HG02759 (cell line): ENCODE measurements around the gene NRG3.

Source experiments
- ATAC-seq: cut with Tn5 transposase; IDR thresholded peaks from one replicate; pipeline ENCODE4 v1.9.1; 2021; ENCODE audit warnings: mild to moderate bottlenecking, moderate library complexity; ENCODE audit not compliant: unreplicated experiment

NRG3 gene

DNA sequence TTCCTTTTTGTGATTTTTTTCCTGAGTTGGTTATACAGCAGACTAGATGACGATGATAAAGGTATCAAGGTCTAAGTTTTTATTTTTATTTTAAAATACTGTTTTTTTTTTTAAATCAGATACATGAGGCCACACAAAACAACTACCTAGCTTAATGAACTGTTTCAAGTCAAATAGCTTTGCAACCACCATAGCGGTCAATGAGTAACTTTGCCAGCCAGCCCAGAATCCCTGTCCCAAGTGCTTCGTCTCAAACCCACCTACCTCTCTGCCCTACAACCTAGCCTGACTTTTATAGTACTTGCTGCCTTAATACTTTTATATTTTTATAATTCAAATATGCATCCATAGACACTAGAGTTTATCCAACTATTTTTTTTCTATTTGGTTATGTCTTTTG lies 676.5 kb downstream of the NRG3 start:
- no peak for ATAC-seq

GRCh38 chr10:82552267-82552666 lies 677.3 kb downstream of the NRG3 start:
- no peak for ATAC-seq

- no peak for ATAC-seq
Observed at GRCh38 chr10:82554381-82554780, 679.4 kb downstream of the NRG3 start.

DNA sequence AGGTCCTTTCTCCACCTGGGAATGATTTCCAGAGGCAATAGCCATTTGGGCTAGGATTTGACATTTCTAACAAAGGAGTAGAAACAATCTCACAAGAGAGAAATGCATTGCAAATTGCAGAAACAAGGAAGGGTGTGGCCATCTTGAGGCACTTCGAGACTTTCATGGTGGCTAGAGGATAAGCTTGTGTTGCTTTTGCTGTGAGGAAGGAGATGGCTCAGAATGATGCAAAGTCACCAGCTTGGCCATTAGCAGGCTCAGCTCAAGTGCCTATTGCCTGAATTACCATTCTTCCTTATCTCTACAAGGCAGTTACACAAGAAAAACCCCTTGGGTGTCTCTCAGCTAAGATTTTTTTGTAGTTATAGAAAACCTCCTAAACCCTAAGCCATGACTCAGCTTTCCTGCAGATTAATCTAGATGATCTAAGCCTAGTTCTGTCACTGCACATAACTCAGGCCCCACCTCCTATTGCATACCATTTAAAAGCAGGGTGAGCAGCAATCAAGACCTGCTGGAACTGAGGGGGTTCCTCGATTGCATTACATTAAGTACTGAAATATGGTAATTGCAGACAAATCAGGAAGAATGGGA lies 683.1 kb downstream of the NRG3 start:
- no peak for ATAC-seq

DNA sequence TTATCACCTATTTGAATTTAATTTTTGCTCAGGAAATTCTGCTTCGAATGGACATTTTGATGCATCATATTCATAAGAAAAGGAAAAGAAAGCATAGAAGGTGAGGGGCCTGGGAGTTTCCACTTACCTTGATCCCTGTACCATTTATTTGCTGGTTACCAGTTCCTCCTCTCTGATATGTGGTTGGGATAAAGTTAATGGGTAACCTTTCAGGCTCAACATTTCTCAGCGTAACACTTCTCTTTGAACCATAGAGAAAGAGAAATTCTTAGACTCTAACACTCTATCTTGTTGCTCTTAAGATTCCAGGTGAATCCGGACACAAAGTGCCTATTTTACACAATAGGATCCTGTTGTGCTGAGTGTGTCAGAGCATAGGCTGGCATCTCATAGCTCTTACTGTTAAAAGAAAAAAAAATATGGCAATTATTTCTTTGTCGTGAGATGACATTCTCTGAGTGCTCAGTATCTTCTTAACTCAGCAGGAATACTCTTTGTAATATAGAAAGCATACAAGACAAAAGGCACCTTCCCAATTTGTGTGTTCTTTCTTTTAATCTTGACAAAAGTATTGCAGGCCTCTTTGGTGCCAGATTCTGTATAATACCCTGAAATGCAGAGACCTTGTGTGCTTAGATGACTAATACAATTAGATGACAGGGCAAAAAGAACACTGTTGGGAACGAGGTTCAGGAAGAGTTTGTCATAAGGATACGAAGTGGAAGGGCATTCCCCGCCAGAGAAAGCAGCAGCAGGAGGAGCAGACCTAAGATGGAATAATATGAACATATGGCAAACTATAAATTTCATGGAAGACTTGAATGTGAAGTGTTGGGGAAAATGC lies 689.6 kb downstream of the NRG3 start:
- no peak for ATAC-seq

DNA sequence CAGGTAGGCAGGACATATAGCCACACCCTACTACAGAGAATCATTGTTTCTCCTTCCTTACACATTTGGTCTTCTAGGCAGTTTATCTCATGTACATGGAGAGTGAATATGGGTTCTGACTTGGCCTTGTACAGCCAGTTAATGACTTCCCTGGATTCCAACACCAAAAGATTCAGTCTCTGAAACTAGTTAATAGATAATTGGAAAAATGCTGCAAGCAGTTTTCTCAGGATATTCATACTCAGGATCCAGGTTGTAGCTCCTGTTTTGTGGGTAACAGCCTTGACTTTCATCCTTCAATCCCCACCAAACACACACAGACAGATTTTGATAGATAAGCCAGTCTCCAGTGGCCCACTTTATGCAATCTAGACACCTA lies 690.2 kb downstream of the NRG3 start:
- ATAC-seq: no peak

GRCh38 chr10:82572744-82573143 lies 697.8 kb downstream of the NRG3 start:
- no peak for ATAC-seq

- no peak for ATAC-seq
Observed at GRCh38 chr10:82574081-82574480, 699.1 kb downstream of the NRG3 start.

DNA sequence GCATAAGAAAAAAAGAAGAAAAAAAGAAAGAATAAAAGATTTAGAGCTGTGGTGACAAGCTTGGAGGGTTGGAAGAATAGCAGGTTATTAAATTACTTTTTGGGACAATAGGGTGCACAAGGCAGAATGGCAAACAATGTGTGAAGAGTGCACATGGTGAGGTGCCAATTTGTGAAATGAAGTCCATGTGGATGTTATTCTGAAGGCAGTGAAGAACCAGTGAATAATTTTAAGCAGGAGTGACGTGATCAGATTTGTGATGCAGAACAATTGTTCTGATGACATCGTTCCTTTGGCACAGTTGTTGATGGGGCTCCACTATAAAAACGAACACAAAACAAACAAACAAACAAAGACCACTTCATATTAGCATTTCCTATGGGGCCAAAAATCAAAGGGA lies 700.3 kb downstream of the NRG3 start:
- ATAC-seq: no peak

DNA sequence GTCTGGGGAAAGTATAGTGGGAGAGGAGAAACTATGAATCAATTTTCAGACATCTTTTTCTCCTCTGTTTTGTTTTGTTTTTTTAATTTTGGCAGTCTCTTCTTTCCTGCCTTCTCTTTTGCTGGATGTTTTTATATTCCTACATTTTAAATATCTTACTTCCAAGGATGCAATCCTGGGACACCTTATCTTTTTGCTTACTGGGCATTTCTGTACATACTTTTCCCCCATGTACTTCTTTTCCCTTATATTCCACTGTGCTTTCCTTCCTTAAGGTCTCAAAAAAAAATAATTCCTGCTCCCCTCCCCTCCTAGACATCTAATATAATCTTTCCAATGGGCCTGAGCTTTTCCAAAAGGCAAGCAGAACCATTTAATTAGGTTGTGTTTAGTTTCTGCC lies 701.1 kb downstream of the NRG3 start:
- no peak for ATAC-seq

DNA sequence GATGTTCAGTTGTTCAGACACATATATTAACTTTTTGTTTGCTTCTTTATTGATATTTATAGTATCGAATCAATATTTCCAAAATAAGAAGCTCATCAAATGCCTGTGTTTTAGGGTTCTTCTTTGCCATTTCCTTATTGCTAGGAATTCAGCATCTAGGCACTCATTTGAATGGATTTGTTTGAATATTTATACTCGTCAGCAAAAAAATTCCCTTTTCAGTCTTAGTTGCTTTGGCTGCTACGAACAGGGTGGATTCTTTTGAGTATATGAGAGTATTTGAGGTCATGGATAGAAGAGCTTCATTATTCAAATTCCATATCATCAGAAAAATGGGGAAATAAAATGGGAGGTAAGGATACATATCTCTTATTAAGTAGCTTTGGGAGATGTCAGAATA lies 706.9 kb downstream of the NRG3 start:
- no peak for ATAC-seq

GRCh38 chr10:82591421-82591820 lies 716.4 kb downstream of the NRG3 start:
- no peak for ATAC-seq

DNA sequence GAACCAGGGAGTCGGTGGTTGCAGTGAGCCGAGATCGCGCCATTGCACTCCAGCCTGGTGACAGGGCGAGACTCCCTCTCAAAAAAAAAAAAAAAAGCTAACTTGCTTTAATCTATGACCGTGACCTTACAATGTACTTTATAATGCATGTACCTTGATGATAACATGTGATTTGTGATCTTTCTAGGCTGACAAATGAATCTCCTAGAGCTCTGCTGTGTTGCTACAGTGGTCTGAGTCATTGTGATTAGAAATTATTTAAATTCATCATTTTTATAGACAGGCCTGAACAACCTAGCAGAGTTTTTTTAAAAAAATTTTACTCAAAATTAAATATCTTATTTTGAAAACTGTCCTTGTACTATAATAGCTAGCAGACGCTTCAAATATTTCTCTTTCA lies 722.8 kb downstream of the NRG3 start:
- no peak for ATAC-seq

DNA sequence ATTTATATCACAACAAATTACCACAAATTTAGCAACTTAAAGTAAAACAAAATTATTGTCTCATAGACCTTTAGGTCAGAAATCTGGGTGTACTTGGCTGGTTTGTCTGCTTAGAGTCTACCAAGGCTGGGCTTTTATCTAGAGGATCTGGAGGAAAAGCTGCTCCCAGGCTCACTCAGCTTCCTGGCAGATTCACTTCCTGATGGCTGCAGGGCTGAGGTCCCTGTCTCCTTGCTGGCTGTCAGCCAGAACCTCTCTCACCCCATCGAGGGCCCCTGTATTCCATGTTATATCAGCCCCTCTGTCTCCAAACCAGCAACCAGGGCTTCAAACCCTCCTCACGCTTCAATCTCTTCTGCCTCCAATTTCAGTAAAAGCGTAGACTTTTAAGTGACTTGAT lies 734.9 kb downstream of the NRG3 start:
- ATAC-seq: no peak

GRCh38 chr10:82618007-82618406 lies 743.0 kb downstream of the NRG3 start:
- ATAC-seq: no peak

GRCh38 chr10:82621680-82622079 lies 746.7 kb downstream of the NRG3 start:
- ATAC-seq: no peak

GRCh38 chr10:82622479-82622878 lies 747.5 kb downstream of the NRG3 start:
- ATAC-seq: no peak

DNA sequence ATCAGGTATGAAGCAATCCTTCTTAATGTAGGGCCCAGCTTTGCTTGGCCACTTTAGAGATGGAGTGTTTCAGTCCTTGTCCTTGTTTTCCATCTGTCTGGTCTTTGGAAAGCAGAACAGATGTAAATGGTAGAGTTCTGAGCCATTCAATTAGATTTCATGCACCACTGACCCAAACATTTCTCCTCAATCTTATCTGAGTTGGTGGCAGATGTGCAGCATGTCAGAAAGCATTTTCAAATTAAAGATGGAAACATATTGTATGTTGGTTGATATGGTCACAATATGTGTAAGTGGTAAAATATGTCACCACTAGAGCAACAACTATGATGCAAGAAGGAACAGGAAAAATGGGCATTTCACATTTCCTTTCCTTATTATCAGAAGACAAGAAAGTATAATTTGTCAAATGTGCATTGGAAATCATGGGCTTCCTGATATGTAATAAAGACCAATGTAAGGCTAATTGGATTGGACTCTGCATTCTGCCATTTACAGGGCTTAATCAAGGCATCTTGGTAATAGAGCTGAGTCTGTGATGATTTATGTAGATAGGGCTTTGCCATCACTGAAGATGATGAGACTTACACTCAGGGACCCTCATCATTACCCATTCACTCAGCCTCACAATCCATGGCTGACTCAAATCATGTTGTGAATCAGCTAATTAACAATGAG lies 750.7 kb downstream of the NRG3 start:
- ATAC-seq: no peak

DNA sequence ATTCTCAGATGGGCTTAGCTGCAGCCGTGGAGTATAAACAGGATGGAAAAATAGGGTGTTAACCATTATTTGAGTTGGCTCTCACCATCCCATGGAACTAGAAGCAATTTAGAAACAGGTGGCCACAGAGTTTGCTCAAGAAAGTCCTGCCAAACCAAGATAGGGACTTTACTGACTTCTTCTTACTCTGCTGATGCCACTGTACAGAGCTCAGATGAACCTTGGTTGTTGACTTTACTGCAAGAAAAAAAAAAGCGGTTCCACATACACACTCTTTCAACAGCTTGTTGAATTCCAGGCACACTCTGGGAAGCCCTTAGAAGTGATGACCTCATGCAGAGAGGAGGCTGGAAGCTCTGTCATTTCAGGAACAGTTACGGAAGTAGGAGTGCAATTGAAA lies 753.4 kb downstream of the NRG3 start:
- no peak for ATAC-seq

DNA sequence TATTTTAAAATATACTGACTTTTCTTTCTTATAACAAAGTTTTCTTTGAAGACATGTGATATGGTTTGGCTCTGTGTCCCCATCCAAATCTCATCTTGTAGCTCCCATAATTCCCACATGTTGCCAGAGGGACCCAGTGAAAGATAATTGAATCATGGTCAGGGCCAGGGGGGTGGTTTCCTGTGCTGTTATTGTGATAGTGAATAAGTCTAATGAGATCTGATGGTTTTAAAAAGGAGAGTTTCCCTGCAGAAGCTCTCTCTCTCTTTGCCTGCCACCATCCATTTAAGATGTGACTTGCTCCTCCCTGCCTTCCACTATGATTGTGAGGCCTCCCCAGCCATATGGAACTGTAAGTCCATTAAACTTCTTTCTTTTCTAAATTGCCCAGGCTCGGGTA lies 768.1 kb downstream of the NRG3 start:
- no peak for ATAC-seq

GRCh38 chr10:82643601-82644000 lies 768.6 kb downstream of the NRG3 start:
- ATAC-seq: no peak

- ATAC-seq: no peak
Observed at GRCh38 chr10:82645221-82645620, 770.2 kb downstream of the NRG3 start.
